Astrocyte of the spinal cord (primary cell): ENCODE measurements around the gene FAM107A.

Source experiments
- DNase-seq: peaks from one replicate; pipeline ENCODE4 v3.0.0; 2011; ENCODE audit warnings: low read depth, low spot score
- H3K4me3 ChIP-seq: 2 replicates; pipeline ENCODE4 v1.5.1; 2011; ENCODE audit warnings: low read depth, mild to moderate bottlenecking, low read length, moderate library complexity
- in situ Hi-C: cut with HindIII; loops from 2 replicates; pipeline ENCODE4 v1.10.0; 2017; ENCODE audit warnings: low sequenced_read_pairs
- TF ChIP-seq, protein P1 (sequence below): IDR thresholded peaks from 2 replicates; pipeline ENCODE4 v1.5.1; 2012; ENCODE audit warnings: low read depth, mild to moderate bottlenecking, low read length, inconsistent platforms

The FAM107A gene

DNA sequence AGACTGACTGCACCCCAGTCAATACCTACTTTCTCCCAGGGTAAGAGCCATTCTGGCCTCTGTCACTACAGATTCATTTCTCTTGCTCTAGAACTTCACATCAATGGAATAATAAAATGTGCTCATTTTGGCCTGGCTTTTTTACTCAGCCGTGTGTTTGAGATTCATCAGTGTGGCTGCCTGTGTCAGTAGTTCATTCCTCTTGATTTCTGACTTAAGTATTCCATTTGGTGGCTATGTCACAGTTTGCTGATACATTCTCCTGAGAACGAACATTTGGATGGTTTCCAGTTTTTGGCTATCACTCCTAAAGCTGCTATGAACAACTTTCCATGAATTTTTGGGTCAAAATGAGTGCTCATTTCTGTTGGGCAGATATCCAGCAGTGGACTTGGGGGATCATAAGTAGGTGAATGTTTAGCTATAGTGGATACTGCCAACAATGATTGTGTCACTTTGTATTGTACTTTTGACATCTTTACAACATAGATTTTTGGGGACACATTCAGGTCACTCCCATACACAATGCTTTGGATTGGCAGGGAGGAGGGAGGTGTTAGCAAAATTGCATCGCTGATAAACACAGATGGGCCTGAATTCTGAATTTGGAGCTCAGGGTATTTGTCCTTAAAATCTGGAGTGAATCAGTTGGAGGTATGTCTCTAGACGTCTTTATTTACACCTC is 19.8 kb upstream of the FAM107A start:
- no peak for DNase-seq
- TF ChIP-seq, protein P1, sequence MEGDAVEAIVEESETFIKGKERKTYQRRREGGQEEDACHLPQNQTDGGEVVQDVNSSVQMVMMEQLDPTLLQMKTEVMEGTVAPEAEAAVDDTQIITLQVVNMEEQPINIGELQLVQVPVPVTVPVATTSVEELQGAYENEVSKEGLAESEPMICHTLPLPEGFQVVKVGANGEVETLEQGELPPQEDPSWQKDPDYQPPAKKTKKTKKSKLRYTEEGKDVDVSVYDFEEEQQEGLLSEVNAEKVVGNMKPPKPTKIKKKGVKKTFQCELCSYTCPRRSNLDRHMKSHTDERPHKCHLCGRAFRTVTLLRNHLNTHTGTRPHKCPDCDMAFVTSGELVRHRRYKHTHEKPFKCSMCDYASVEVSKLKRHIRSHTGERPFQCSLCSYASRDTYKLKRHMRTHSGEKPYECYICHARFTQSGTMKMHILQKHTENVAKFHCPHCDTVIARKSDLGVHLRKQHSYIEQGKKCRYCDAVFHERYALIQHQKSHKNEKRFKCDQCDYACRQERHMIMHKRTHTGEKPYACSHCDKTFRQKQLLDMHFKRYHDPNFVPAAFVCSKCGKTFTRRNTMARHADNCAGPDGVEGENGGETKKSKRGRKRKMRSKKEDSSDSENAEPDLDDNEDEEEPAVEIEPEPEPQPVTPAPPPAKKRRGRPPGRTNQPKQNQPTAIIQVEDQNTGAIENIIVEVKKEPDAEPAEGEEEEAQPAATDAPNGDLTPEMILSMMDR: no peak
- in situ Hi-C loops: no loop called here

DNA sequence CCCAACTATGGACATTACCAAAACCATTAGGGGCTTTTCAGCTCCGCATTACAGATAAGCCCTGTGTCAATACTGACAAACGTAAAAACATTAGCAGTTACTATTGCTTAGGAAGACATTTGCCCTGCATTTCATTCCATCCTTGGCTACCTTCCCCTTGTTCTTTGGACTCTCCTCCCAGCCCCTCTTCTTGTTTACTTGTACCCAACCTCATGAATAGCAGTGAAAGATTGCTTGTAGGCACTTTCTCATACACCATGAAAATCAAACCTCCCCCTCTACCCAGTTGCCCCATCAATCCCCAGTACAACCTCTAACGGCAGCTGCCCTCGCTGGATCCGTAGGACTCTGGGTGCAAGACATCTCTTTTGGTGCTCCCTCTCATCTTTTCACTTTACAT is 16.9 kb upstream of the FAM107A start:
- TF ChIP-seq, protein P1: no peak
- in situ Hi-C loops: no loop called here
- DNase-seq: no peak
- no peak overlapping the region for H3K4me3 ChIP-seq

More for the DNA sequence above, 19.8 kb upstream of the FAM107A start:
- no peak overlapping the region for H3K4me3 ChIP-seq

DNA sequence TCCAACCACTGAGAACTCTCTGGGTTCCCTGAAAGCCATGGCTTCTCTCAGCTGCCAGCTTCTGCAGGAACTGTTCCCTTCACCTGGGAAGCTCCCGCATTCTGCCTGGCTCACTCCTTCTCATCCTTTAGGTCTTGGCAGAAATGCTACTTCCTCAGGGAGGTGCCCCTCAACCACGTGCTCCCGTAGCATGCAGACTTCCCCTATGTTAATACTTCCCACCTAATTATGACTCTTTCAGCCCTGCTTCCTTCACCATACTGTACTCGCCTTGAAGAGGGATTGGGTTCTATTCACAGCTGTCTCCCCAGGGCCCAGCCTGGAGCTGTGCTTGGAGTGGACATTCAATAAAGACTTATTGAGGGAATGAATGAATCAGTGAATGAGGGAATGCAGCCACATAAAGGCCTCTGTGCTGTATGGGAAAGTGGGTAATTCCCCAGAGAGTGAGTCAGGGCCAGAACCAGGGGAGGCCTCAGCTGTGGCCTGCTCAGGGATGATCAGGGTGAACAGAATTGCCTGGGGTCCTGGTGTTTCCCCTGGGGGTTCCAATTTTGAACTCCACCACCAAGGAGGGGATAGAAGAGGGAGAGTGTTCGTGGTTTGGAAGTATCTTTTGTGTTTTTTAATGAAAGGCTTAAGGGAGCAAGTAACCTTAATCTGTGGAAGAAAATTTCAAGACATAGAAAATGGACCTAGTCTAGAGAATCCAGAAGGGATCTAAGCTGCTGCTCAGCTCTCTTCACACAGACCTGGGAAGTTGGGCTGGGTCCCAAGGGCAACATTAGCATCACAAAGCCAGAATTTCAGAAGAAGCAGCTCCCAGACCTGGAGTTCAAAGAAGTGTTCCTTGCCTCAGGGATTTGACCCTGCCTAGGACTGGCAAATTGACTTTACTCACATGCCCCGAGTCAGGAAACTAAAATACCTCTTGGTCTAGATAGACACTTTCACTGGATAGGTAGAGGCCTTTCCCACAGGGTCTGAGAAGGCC is 14.6 kb upstream of the FAM107A start:
- in situ Hi-C loops: no loop called here
- no peak for DNase-seq
- TF ChIP-seq, protein P1: no peak

DNA sequence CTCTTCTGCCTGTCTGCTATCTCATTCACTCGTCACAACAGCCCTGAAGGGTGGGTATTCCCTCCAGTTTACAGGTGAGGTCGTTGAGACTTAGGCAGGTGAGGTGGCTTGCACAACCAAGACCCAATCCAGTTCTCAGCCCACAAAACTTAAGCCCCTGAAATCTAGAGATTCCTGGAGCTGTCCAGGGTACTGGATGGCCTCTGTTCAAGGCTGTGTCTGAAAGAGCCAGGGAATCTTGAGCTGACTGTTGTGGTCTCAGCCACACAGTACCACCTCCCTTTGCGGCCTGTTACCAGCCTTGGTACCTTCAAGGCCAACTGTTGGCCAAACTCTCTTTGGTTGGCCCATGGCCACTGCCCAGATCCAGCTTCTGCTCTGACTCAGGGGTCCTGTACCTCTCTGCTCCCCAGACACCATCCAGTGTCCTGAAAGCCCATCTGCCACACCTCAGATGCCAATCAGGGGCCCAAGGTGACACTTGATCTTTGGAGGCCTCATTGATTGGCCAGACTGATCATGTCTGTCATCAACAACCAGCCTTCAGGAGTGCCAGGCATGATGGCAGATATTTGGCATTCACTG is 10.9 kb upstream of the FAM107A start:
- in situ Hi-C loops: no loop called here
- DNase-seq: peak; percentile 39
- H3K4me3 ChIP-seq: no peak overlapping the region
- TF ChIP-seq, protein P1: no peak

More for the DNA sequence above, 14.6 kb upstream of the FAM107A start:
- H3K4me3 ChIP-seq: no peak overlapping the region

DNA sequence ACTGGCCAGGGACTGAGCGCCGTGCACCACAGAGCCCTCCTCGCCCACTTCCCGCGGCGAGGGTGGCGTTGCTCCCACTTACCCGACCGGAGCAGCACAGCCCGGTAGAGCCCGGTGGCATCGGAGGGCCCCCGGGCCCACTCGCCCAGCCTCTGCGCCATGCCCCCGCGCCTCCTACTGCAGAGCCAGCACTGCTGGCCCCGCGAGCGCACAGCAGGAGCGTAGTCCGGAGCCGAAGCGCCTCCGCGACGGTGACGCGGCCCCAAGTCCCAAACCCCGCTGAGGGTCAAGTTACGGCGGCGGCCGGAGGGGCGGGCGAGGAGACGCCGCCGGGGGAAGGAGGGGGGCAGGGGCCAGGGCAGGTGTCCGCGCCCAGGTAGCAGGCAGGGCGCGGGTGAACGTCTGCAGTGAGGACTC is 9.6 kb upstream of the FAM107A start:
- no peak overlapping the region for H3K4me3 ChIP-seq

DNA sequence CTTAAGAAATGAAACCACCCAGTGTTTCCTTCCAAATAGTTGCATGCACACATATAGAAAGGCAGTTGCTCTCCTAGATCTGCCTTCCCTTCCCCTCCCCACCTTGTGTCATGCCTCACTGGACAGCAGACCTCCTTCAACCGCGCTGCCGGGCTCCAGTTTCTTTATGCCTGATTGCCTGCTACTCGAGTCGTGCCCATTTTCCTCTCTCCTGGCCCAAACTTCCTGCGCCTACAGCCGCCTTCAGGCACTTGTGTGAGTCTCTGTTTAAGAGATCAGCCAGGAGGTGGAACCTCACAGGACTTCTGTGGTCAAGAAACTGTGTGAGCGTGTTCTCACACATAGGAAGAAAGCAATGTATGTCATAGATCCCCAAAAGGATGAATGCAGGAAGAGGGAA is 8.8 kb upstream of the FAM107A start:
- TF ChIP-seq, protein P1: no peak
- no peak for DNase-seq
- in situ Hi-C loops: no loop called here
- no peak overlapping the region for H3K4me3 ChIP-seq

More for the DNA sequence above, 9.6 kb upstream of the FAM107A start:
- TF ChIP-seq, protein P1: no peak
- no peak for DNase-seq
- in situ Hi-C loops: no loop called here
